BE2C (cell line): ENCODE data around the gene PSEN2.

Experiments
- DNase-seq: peaks from one replicate; pipeline ENCODE4 v3.0.0-alpha.2; 2020
- H3K27me3 ChIP-seq: fragments of 250-450 bp; sonication (Bioruptor Pico); 2 replicates; pipeline ENCODE4 v1.5.1; 2020; ENCODE audit warnings: mild to moderate bottlenecking
- H3K36me3 ChIP-seq: fragments of 250-450 bp; sonication (Bioruptor Pico); 2 replicates; pipeline ENCODE4 v1.5.1; 2020; ENCODE audit warnings: mild to moderate bottlenecking
- H3K4me1 ChIP-seq: fragments of 250-450 bp; sonication (Bioruptor Pico); 2 replicates; pipeline ENCODE4 v1.5.1; 2020
- H3K4me3 ChIP-seq: 2 replicates; pipeline ENCODE4 v1.5.1; 2011; ENCODE audit warnings: low read depth, low read length
- H3K9me3 ChIP-seq: fragments of 250-450 bp; sonication (Bioruptor Pico); 2 replicates; pipeline ENCODE4 v1.5.1; 2020
- CTCF ChIP-seq: IDR thresholded peaks from 2 replicates; pipeline ENCODE4 v1.5.1; 2012; ENCODE audit warnings: mild to moderate bottlenecking, low read depth, low read length

The PSEN2 gene

GRCh38 chr1:226891846-226892523, 21.6 kb downstream of the PSEN2 start:
- no peak for DNase-seq
- Histone ChIP-seq H3K9me3 (no peaks in the 10 kb centered on the region), H3K27me3 (no peaks in the 10 kb centered on the region), H3K4me1 (no peaks in the 10 kb centered on the region), H3K4me3 (no peak overlapping the region), H3K36me3 (no peaks in the 10 kb centered on the region)
- TF ChIP-seq CTCF: no peak

DNA sequence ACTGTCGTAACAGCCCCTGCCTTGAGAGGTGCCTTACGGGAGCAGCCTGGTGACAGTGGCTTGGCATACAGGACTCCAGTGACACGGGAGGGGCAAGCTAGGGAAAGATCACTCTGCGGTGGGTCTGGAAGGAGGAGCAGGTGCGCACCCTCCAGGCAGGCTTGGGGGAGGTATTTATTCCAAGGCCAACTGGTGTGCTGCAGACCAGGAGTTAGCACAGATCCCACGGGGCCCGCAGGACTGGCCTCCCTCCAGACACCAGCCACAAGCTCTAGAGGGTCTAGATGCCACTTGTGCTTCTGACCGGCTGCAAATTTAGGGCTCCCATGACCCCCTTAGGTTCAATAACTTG, 22.1 kb downstream of the PSEN2 start:
- no peaks in the 10 kb centered on the region for H3K9me3 ChIP-seq
- no peak for TF ChIP-seq CTCF
- no peaks in the 10 kb centered on the region for H3K27me3 ChIP-seq
- peak; percentile 44 for DNase-seq
- H3K36me3 ChIP-seq: no peaks in the 10 kb centered on the region
- H3K4me1 ChIP-seq: no peaks in the 10 kb centered on the region
- H3K4me3 ChIP-seq: no peak overlapping the region

GRCh38 chr1:226893936-226894335, 23.5 kb downstream of the PSEN2 start:
- TF ChIP-seq CTCF: no peak
- Histone ChIP-seq H3K4me3 (no peak overlapping the region), H3K36me3 (no peaks in the 10 kb centered on the region)

DNA sequence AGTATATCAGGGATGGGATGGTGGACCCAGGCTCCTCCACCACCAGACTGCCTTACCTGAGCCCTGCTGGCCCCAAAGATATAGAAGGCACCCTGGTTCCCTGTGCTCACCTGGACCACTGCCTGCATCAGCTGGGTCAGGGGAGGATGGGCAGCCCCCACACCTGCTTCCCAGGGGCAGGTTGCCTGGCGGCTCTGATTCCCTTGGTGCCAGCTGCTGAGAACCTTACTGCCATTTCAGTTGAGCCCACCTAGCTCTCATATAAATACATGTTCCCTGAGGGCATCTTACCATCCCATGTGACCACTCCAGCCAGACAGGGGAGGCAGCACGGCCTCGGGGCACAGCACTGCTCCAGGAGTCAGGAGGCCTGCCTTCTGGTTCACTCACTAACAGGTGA, 24.4 kb downstream of the PSEN2 start:
- Histone ChIP-seq H3K4me1 (no peaks in the 10 kb centered on the region), H3K4me3 (no peak overlapping the region), H3K36me3 (no peaks in the 10 kb centered on the region), H3K27me3 (no peaks in the 10 kb centered on the region), H3K9me3 (no peaks in the 10 kb centered on the region)
- DNase-seq: no peak
- TF ChIP-seq CTCF: no peak

More at GRCh38 chr1:226893936-226894335, 23.5 kb downstream of the PSEN2 start:
- Histone ChIP-seq H3K27me3 (no peaks in the 10 kb centered on the region), H3K4me1 (no peaks in the 10 kb centered on the region), H3K9me3 (no peaks in the 10 kb centered on the region)
- no peak for DNase-seq

- no peaks in the 10 kb centered on the region for H3K9me3 ChIP-seq
- no peaks in the 10 kb centered on the region for H3K36me3 ChIP-seq
- no peak overlapping the region for H3K4me3 ChIP-seq
- no peaks in the 10 kb centered on the region for H3K27me3 ChIP-seq
- TF ChIP-seq CTCF: no peak
- DNase-seq: no peak
- H3K4me1 ChIP-seq: no peaks in the 10 kb centered on the region
Measured at GRCh38 chr1:226895644-226896043, 25.2 kb downstream of the PSEN2 start.

- Histone ChIP-seq H3K9me3 (no peaks in the 10 kb centered on the region), H3K36me3 (no peaks in the 10 kb centered on the region), H3K4me1 (no peaks in the 10 kb centered on the region), H3K4me3 (no peak overlapping the region), H3K27me3 (no peaks in the 10 kb centered on the region)
- DNase-seq: no peak
- TF ChIP-seq CTCF: no peak
Measured at GRCh38 chr1:226898246-226898645, 27.8 kb downstream of the PSEN2 start.
